ENCODE data around the gene GPRIN2. TPM values are rescaled to one million over a fixed set of nuclear protein-coding genes. Genes with fewer than 3 reads are reported as not detected.
"Not testable (repeated sequence)": the region's sequence is repeated elsewhere in the genome, so short reads cannot be mapped to it uniquely, and the experiment has no call there.

Gene GPRIN2
- total and polyA plus RNA-seq, 4 donors, result 4.9 to 10.7 (median 9.6) TPM

DNA sequence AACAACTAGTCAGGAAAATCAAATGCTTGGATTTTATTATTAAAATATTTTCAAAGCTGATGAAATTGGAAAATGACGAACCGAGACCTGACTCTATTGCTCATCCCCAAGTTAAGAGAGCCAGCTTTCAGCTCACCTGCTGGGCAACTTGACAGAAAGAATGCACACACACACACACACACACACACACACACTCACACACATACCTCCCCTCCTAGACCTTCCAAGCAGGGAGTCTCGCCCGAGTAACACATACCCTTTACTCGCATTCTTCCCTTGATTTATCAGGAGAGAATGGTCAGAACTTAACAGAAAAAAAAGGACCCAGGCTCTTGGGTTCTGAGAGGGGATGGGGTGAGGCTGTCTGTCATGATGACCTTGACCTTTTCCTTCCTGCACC lies 19.1 kb downstream of the GPRIN2 start:
- H3K36me3 ChIP-seq (ENCODE audit: control insufficient read depth, insufficient read depth, low read length), result no peaks in the 10 kb centered on the region
- peaks cover 15% of the 10 kb centered on the region for H3K4me1 ChIP-seq (ENCODE audit: control insufficient read depth, insufficient read depth, low read length)
- WGBS (ENCODE audit: insufficient coverage), result 84% methylated on average over 2 of the region's 5 CpGs
- DNase-seq (ENCODE audit: low read depth in 4 of 6, low spot score in 6 of 6), result no peak
- no peak overlapping the region for H3K27ac ChIP-seq (ENCODE audit: low read depth, low read length)
- H3K4me3 ChIP-seq (ENCODE audit: low read depth, low read length), result no peak overlapping the region
- no peaks in the 10 kb centered on the region for H3K9me3 ChIP-seq (ENCODE audit: control insufficient read depth, insufficient read depth, low read length)
- H3K27me3 ChIP-seq (ENCODE audit: control insufficient read depth, insufficient read depth, low read length), result peaks cover 24% of the 10 kb centered on the region

DNA sequence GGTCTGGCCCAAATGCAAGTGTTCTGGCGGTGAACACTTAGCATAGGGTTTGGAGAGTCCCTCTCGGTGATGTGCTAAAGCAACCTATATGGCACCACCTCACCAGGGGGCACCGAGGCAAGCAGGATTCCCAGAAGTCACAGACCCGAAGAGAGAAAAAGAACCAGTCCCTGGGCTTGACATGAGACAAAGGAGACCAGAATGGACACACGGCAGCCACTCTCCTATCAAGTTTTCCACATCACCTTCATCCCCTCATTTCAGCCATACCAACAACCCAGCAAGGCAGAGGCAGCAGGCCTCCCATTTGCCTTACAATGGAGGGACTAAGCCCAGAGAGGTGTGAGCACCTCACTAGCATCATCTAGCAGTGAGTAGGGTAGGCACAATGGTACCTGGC lies 19.7 kb downstream of the GPRIN2 start:
- H3K36me3 ChIP-seq (ENCODE audit: control insufficient read depth, insufficient read depth, low read length), result no peaks in the 10 kb centered on the region
- no peak overlapping the region for H3K4me3 ChIP-seq (ENCODE audit: low read depth, low read length)
- peaks cover 11% of the 10 kb centered on the region for H3K4me1 ChIP-seq (ENCODE audit: control insufficient read depth, insufficient read depth, low read length)
- H3K27me3 ChIP-seq (ENCODE audit: control insufficient read depth, insufficient read depth, low read length), result peaks cover 21% of the 10 kb centered on the region
- DNase-seq (ENCODE audit: low read depth in 4 of 6, low spot score in 6 of 6), result no peak
- no peak overlapping the region for H3K27ac ChIP-seq (ENCODE audit: low read depth, low read length)
- no peaks in the 10 kb centered on the region for H3K9me3 ChIP-seq (ENCODE audit: control insufficient read depth, insufficient read depth, low read length)
- 90% methylated on average over 5 of the region's 5 CpGs for WGBS (ENCODE audit: insufficient coverage)

DNA sequence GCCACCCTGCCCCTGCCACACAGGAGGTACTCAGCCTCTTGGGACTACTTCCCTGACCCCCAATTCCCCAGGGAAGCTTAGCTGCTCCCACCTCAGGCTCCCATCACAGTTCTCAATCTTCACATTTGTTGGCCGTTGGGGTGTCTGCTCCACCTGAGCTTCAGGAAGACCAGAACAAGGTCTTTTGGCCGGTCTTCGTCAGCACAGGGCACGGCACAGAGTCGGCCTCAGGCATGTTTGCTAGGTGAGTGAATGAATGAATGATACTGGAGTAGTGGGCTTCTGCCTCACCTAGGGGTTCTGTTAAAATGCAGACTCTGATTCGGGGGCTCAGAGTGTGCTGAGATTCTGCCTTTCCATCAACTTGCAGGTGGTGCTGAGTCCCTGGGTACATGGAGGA lies 20.3 kb downstream of the GPRIN2 start:
- Histone ChIP-seq H3K27ac (ENCODE audit: low read depth, low read length) (no peak overlapping the region), H3K27me3 (ENCODE audit: control insufficient read depth, insufficient read depth, low read length) (peaks cover 17% of the 10 kb centered on the region), H3K4me3 (ENCODE audit: low read depth, low read length) (no peak overlapping the region), H3K4me1 (ENCODE audit: control insufficient read depth, insufficient read depth, low read length) (peaks cover 6% of the 10 kb centered on the region), H3K9me3 (ENCODE audit: control insufficient read depth, insufficient read depth, low read length) (no peaks in the 10 kb centered on the region), H3K36me3 (ENCODE audit: control insufficient read depth, insufficient read depth, low read length) (no peaks in the 10 kb centered on the region)
- DNase-seq (ENCODE audit: low read depth in 4 of 6, low spot score in 6 of 6), result no peak
- 96% methylated on average over 6 of the region's 6 CpGs for WGBS (ENCODE audit: insufficient coverage)

DNA sequence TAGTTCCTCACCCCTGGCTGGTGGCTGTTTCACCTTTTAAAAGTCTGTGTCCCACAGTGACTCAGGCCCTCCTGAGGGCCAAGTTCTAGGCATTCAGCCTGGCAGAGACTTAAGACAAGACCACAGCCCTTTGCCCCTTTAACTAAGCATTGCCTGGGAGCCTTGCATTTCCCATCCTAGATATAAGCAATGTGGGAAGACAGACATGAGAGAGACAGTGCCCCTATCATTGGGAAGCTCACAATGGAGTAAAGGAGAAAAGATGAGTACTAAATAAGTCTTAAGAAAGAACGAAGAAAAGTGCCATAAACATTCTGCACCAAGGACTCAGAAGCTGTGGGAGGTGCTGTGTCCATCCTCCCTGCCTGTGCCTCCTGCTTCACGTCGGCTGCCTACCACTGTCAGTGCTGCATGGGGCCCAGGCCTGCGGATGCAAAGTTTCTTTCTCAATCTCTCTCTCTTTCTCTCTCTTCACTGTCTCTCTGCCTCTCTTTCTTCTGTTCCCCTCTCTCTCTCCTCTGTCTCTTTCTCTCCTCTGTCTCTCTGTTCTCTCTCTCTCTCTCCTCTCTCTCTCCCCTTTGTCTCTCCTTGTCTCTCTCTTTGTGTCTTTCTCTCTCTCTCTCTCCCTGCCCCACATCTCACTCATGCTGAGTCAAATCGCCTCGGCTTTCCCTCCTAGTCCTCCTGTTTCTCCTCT lies 21.5 kb downstream of the GPRIN2 start:
- Histone ChIP-seq H3K4me1 (ENCODE audit: control insufficient read depth, insufficient read depth, low read length) (no peaks in the 10 kb centered on the region), H3K4me3 (ENCODE audit: low read depth, low read length) (no peak overlapping the region), H3K9me3 (ENCODE audit: control insufficient read depth, insufficient read depth, low read length) (no peaks in the 10 kb centered on the region), H3K36me3 (ENCODE audit: control insufficient read depth, insufficient read depth, low read length) (no peaks in the 10 kb centered on the region), H3K27me3 (ENCODE audit: control insufficient read depth, insufficient read depth, low read length) (peaks cover 7% of the 10 kb centered on the region), H3K27ac (ENCODE audit: low read depth, low read length) (no peak overlapping the region)
- 68% methylated on average over 6 of the region's 6 CpGs for WGBS (ENCODE audit: insufficient coverage)
- no peak for DNase-seq (ENCODE audit: low read depth in 4 of 6, low spot score in 6 of 6)

DNA sequence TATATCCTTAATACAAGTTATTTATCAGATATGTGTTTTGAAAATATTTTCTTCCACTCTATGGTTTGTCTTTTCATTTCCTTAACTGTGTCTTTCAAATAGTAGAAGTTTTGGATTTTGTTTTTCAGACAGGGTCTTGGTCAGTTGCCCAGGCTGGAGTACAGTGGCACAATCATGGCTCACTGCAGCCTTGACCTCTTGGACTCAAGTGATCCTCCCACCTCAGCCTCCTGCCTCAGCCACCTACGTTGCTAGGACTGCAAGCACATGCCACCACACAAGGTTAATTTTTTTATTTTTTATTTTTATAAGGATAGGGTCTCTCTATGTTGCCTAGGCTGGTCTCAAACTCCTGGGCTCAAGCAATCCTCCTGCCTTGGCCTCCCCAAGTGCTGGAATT lies 24.2 kb downstream of the GPRIN2 start:
- H3K36me3 ChIP-seq (ENCODE audit: control insufficient read depth, insufficient read depth, low read length); H3K27me3 ChIP-seq (ENCODE audit: control insufficient read depth, insufficient read depth, low read length); H3K9me3 ChIP-seq (ENCODE audit: control insufficient read depth, insufficient read depth, low read length); H3K4me1 ChIP-seq (ENCODE audit: control insufficient read depth, insufficient read depth, low read length); H3K4me3 ChIP-seq (ENCODE audit: low read depth, low read length); H3K27ac ChIP-seq (ENCODE audit: low read depth, low read length); DNase-seq (ENCODE audit: low read depth in 4 of 6, low spot score in 6 of 6): not testable (repeated sequence)
- no CpG with 5 or more reads among the region's 1 CpG for WGBS (ENCODE audit: insufficient coverage)

DNA sequence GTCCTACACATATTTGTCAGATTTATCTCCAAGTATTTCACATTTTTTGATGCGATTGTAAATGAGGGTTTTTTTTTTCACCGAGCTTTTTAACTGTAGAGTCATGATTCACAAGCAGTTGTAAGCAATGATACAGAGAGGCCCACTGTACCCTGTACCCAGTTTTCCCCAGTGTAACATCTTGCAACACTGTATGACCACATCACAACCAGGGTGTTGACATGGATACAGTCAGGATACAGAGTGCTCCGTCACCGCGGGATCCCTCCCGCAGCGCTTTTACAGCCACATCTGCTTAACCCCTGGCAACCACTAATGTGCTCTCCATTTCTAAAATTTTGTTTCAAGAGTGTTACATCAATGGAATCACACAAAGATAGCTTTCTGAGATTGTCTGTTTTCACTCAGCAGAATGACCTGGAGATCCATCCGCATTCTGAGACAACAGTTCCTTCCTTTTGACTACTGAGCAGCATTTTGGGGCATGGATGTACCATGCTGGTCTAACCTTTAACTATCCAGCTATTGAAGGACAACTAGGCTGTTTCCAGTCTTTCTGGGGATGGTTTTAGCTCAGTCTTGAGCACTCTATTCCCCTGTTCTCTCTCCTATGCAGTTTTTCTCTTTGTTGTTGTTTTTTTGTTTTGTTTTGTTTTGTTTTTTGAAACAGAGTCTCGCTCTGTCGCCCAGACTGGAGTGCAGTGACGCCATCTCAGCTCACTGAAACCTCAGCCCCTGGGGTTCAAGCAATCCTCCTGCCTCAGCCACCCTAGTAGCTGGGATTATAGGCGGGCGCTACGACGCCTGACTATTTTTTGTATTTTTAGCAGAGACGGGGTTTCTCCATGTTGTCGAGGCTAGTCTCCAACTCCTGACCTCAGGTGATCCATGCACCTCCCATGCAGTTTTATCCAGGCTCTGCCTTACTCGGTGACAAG lies 25.9 kb downstream of the GPRIN2 start:
- DNase-seq (ENCODE audit: low read depth in 4 of 6, low spot score in 6 of 6), result peak in 3 of 6 donors; percentile 39 to 65 (median 57)
- no peak overlapping the region for H3K4me3 ChIP-seq (ENCODE audit: low read depth, low read length)
- H3K27me3 ChIP-seq (ENCODE audit: control insufficient read depth, insufficient read depth, low read length), result no peaks in the 10 kb centered on the region
- H3K4me1 ChIP-seq (ENCODE audit: control insufficient read depth, insufficient read depth, low read length), result no peaks in the 10 kb centered on the region
- H3K9me3 ChIP-seq (ENCODE audit: control insufficient read depth, insufficient read depth, low read length), result no peaks in the 10 kb centered on the region
- H3K27ac ChIP-seq (ENCODE audit: low read depth, low read length), result no peak overlapping the region
- H3K36me3 ChIP-seq (ENCODE audit: control insufficient read depth, insufficient read depth, low read length), result peaks cover 3% of the 10 kb centered on the region
- WGBS (ENCODE audit: insufficient coverage), result 73% methylated on average over 16 of the region's 18 CpGs

DNA sequence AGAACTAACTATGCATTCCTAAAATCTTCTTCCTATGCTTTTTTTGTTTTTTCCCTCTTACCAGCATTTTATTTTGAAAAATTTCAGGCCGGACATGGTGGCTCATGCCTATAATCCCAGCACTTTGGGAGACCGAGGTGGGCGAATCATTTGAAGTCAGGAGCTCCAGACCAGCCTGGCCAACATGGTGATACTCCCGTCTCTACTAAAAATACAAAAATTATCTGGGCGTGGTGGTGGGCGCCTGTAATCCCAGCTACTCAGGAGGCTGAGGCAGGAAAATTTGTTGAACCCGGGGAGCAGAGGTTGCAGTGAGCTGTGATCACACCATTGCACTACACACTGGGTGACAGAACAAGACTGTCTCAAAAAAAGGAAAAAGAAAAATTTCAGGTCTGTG lies 26.7 kb downstream of the GPRIN2 start:
- not testable (repeated sequence) for H3K9me3 ChIP-seq (ENCODE audit: control insufficient read depth, insufficient read depth, low read length); H3K4me1 ChIP-seq (ENCODE audit: control insufficient read depth, insufficient read depth, low read length); H3K36me3 ChIP-seq (ENCODE audit: control insufficient read depth, insufficient read depth, low read length); H3K27me3 ChIP-seq (ENCODE audit: control insufficient read depth, insufficient read depth, low read length); DNase-seq (ENCODE audit: low read depth in 4 of 6, low spot score in 6 of 6); H3K4me3 ChIP-seq (ENCODE audit: low read depth, low read length); H3K27ac ChIP-seq (ENCODE audit: low read depth, low read length)
- WGBS (ENCODE audit: insufficient coverage), result 89% methylated on average over 7 of the region's 7 CpGs

DNA sequence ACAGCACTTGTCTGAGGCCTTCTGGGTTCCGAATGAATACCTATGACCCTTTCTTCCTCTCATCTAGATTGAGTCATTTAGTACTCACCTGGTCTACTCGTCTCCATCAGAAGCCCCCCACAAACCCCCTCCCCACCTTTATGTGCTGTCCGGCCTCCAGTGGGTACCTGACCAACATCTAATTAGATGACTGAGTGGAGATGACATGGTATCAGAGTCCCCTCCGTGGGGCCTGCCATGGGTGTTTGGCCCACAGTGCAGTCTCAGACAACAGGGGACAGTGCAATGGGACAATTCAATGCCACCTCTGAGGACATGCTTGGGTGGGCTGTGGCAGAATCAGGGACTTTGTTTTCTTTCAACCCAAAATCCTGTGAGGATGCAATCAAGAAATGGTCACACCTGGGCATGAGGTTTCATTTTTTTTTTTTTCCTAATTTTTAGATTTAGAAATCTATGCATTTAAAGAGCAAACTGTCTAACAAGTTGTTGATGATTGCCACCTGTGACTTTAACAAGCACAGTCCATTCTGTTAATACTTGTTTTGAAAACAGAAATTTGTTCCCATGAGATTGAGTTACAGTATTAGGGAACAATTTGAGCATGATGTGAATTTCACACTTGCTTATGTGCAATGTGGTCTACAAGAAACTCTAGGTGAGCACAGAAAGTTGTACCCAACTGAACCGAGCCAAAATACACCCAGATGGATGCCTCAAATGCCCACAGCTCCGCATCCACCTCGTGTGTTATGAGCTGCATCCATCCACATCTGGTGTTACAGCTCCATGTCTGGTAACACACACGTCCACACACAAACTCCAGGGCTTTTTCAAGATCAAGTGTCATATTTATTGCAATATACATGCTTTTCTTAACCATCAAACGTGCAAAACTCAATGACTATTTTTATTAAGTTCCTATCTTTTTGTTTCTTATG lies 27.5 kb downstream of the GPRIN2 start:
- no peak for DNase-seq (ENCODE audit: low read depth in 4 of 6, low spot score in 6 of 6)
- H3K27ac ChIP-seq (ENCODE audit: low read depth, low read length), result no peak overlapping the region
- WGBS (ENCODE audit: insufficient coverage), result 90% methylated on average over 7 of the region's 9 CpGs
- H3K4me3 ChIP-seq (ENCODE audit: low read depth, low read length), result no peak overlapping the region
- H3K4me1 ChIP-seq (ENCODE audit: control insufficient read depth, insufficient read depth, low read length), result peaks cover 10% of the 10 kb centered on the region
- peaks cover 3% of the 10 kb centered on the region for H3K36me3 ChIP-seq (ENCODE audit: control insufficient read depth, insufficient read depth, low read length)
- no peaks in the 10 kb centered on the region for H3K27me3 ChIP-seq (ENCODE audit: control insufficient read depth, insufficient read depth, low read length)
- no peaks in the 10 kb centered on the region for H3K9me3 ChIP-seq (ENCODE audit: control insufficient read depth, insufficient read depth, low read length)

DNA sequence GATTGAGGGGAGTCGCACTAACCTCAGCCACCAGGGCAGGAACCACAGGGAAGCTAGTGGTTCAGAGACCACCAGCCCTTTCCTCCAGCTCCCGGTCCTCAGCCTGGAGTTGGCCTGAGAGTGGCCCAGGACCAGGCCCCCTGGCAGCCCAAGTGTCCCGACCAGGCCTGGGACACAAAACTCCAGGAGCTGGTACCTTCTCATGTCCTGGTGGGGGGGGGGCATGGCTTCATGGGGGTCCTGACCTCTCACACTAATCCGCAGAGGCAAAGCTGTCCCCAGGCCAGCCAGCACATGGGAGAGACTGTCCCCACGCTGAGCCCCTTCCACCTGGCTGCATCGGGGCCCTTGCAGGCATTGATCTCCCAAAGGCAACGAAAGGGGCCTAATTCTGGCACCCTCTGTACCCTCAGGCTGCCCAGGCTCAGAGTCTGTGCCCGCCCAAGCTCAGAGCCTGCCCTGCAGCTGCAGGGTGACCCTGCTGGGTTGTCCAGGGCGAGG lies 28.2 kb downstream of the GPRIN2 start:
- Histone ChIP-seq H3K9me3 (ENCODE audit: control insufficient read depth, insufficient read depth, low read length) (no peaks in the 10 kb centered on the region), H3K4me3 (ENCODE audit: low read depth, low read length) (no peak overlapping the region), H3K36me3 (ENCODE audit: control insufficient read depth, insufficient read depth, low read length) (peaks cover 3% of the 10 kb centered on the region), H3K27me3 (ENCODE audit: control insufficient read depth, insufficient read depth, low read length) (no peaks in the 10 kb centered on the region), H3K27ac (ENCODE audit: low read depth, low read length) (no peak overlapping the region), H3K4me1 (ENCODE audit: control insufficient read depth, insufficient read depth, low read length) (peaks cover 16% of the 10 kb centered on the region)
- WGBS (ENCODE audit: insufficient coverage), result 93% methylated on average over 9 of the region's 9 CpGs
- DNase-seq (ENCODE audit: low read depth in 4 of 6, low spot score in 6 of 6), result no peak
